ENCODE measurements around the gene CUL4B. TPM values are rescaled to one million over a fixed set of nuclear protein-coding genes. Genes with fewer than 3 reads are reported as not detected.

CUL4B gene
- total RNA-seq, 1 experiment from 2014 or later, result 38.9 TPM

DNA sequence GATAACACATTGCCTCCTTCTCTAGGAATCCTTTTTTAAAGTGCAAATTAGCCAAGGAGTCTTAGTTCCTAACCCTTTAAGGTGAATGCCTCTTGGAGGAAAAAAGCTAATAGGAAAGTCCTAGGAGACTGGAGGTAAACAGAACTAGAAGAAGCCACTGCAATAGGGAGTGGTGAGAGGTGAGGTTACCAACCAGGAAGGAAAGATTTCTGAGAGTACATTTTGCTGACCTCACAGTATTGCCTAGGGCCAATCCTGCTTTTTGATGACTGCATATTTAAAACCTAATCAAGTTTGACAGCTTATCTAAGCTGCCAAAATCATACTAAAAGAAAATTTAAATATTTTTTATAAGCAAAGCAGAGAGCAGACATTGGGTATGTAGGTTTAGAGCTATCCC is 7.3 kb upstream of the CUL4B start (continued):
- no peak for TF ChIP-seq CBFB (CRISPR knock-in tag; IDR thresholded peaks at IDR 0.05; ENCODE audit: low read depth)
- TF ChIP-seq, protein P1, sequence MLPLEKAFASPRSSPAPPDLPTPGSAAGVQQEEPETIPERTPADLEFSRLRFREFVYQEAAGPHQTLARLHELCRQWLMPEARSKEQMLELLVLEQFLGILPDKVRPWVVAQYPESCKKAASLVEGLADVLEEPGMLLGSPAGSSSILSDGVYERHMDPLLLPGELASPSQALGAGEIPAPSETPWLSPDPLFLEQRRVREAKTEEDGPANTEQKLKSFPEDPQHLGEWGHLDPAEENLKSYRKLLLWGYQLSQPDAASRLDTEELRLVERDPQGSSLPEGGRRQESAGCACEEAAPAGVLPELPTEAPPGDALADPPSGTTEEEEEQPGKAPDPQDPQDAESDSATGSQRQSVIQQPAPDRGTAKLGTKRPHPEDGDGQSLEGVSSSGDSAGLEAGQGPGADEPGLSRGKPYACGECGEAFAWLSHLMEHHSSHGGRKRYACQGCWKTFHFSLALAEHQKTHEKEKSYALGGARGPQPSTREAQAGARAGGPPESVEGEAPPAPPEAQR (CRISPR knock-in tag; IDR thresholded peaks at IDR 0.05), result no peak

- TF ChIP-seq, protein P2, sequence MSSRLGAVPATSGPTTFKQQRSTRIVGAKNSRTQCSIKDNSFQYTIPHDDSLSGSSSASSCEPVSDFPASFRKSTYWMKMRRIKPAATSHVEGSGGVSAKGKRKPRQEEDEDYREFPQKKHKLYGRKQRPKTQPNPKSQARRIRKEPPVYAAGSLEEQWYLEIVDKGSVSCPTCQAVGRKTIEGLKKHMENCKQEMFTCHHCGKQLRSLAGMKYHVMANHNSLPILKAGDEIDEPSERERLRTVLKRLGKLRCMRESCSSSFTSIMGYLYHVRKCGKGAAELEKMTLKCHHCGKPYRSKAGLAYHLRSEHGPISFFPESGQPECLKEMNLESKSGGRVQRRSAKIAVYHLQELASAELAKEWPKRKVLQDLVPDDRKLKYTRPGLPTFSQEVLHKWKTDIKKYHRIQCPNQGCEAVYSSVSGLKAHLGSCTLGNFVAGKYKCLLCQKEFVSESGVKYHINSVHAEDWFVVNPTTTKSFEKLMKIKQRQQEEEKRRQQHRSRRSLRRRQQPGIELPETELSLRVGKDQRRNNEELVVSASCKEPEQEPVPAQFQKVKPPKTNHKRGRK (CRISPR knock-in tag; IDR thresholded peaks at IDR 0.05; ENCODE audit: borderline replicate concordance), result no peak
- no peak for TF ChIP-seq TP53 (CRISPR knock-in tag; IDR thresholded peaks at IDR 0.05)
- no peak for TF ChIP-seq USF1 (CRISPR knock-in tag; IDR thresholded peaks at IDR 0.05)
- no peak for TF ChIP-seq NR2C2 (CRISPR knock-in tag; IDR thresholded peaks at IDR 0.05)
- TF ChIP-seq CDX4 (CRISPR knock-in tag; IDR thresholded peaks at IDR 0.05; ENCODE audit: borderline replicate concordance), result no peak
- TF ChIP-seq, protein P3, sequence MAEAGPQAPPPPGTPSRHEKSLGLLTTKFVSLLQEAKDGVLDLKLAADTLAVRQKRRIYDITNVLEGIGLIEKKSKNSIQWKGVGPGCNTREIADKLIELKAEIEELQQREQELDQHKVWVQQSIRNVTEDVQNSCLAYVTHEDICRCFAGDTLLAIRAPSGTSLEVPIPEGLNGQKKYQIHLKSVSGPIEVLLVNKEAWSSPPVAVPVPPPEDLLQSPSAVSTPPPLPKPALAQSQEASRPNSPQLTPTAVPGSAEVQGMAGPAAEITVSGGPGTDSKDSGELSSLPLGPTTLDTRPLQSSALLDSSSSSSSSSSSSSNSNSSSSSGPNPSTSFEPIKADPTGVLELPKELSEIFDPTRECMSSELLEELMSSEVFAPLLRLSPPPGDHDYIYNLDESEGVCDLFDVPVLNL (CRISPR knock-in tag; IDR thresholded peaks at IDR 0.05; ENCODE audit: borderline replicate concordance, low read depth), result no peak
- no peak for TF ChIP-seq MYBL2 (CRISPR knock-in tag; IDR thresholded peaks at IDR 0.05)
- TF ChIP-seq IRF2 (CRISPR knock-in tag; IDR thresholded peaks at IDR 0.05; ENCODE audit: borderline replicate concordance, low read depth), result no peak
- TF ChIP-seq, protein P4, sequence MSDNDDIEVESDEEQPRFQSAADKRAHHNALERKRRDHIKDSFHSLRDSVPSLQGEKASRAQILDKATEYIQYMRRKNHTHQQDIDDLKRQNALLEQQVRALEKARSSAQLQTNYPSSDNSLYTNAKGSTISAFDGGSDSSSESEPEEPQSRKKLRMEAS (CRISPR knock-in tag; IDR thresholded peaks at IDR 0.05), result no peak
- CTCF ChIA-PET, result no interaction called here
- no peak overlapping the region for H3K27ac Mint-ChIP-seq
- peaks cover 9% of the 10 kb centered on the region for H3K4me1 Mint-ChIP-seq
- no peaks in the 10 kb centered on the region for H3K36me3 Mint-ChIP-seq
- POLR2A ChIA-PET, result no interaction called here
- DNase-seq (ENCODE audit: low spot score) (no peak), ATAC-seq (no peak)
- no peaks in the 10 kb centered on the region for H3K9me3 Mint-ChIP-seq
- H3K4me3 Mint-ChIP-seq, result no peak overlapping the region
- H3K27me3 Mint-ChIP-seq (ENCODE audit: low read depth), result no peaks in the 10 kb centered on the region
These were observed 6.1 kb upstream of the CUL4B start for GRCh38 chrX:120566817-120567216.

DNA sequence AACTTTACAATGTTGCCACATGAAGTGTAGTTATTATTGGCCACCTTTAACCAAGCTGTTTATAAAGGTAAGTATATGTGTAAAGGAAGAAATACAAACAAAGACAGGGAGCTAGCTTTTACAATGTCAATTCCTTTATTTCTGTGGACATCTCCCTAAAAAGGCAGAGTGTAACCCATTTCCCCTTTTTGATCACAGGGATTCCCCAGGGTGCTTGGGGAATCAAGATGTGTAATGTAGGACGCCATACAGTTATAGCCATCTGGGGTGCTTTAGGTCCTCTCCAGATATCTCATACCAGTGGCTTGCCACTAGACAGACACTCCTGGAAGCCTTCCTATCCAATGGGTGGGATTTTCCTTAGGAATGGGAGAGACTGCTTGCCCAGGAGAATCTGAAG is 4.2 kb upstream of the CUL4B start:
- H3K9me3 Mint-ChIP-seq, result no peaks in the 10 kb centered on the region
- ChIA-PET POLR2A (no interaction called here), CTCF (no interaction called here)
- DNase-seq (ENCODE audit: low spot score) (no peak), ATAC-seq (no peak)
- H3K27ac Mint-ChIP-seq, result no peak overlapping the region
- no peaks in the 10 kb centered on the region for H3K27me3 Mint-ChIP-seq (ENCODE audit: low read depth)
- TF ChIP-seq ELF4 (CRISPR knock-in tag; IDR thresholded peaks at IDR 0.05; ENCODE audit: low read depth), result no peak
- no peak for TF ChIP-seq TEAD4 (CRISPR knock-in tag; IDR thresholded peaks at IDR 0.05)
- TF ChIP-seq, protein P5, sequence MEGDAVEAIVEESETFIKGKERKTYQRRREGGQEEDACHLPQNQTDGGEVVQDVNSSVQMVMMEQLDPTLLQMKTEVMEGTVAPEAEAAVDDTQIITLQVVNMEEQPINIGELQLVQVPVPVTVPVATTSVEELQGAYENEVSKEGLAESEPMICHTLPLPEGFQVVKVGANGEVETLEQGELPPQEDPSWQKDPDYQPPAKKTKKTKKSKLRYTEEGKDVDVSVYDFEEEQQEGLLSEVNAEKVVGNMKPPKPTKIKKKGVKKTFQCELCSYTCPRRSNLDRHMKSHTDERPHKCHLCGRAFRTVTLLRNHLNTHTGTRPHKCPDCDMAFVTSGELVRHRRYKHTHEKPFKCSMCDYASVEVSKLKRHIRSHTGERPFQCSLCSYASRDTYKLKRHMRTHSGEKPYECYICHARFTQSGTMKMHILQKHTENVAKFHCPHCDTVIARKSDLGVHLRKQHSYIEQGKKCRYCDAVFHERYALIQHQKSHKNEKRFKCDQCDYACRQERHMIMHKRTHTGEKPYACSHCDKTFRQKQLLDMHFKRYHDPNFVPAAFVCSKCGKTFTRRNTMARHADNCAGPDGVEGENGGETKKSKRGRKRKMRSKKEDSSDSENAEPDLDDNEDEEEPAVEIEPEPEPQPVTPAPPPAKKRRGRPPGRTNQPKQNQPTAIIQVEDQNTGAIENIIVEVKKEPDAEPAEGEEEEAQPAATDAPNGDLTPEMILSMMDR (IDR thresholded peaks at IDR 0.05), result no peak
- no peak for TF ChIP-seq ZNF138 (CRISPR knock-in tag; conservative IDR thresholded peaks at IDR 0.05)
- no peak for TF ChIP-seq NR2C2 (CRISPR knock-in tag; IDR thresholded peaks at IDR 0.05)
- no peaks in the 10 kb centered on the region for H3K36me3 Mint-ChIP-seq
- no peak overlapping the region for H3K4me3 Mint-ChIP-seq
- H3K4me1 Mint-ChIP-seq, result peaks cover 9% of the 10 kb centered on the region
